ENCODE results near the gene SPON1. TPM values are rescaled to one million over a fixed set of nuclear protein-coding genes. Genes with fewer than 3 reads are reported as not detected.

The SPON1 gene
- not detected in 2 replicates for total RNA-seq (2014; rRNA removed)
- percentile 8 among the genes with signal in this experiment for Bru-seq, nascent RNA
- percentile 8 among the genes with signal in this experiment for BruChase-seq, experiment 1, labeled RNA remaining after a 6-hour chase
- percentile 9 among the genes with signal in this experiment for BruChase-seq, experiment 2, labeled RNA remaining after a 2-hour chase
- long read RNA-seq, partial matches to known transcripts, result 0 of 3 reads
- long read RNA-seq, other reads (novel, unspliced or antisense), result 3 of 3 reads

- no peak within 1 kb of the TSS for H3K4me3 ChIP-seq (ENCODE audit: low read length)
- H3K9me3 ChIP-seq (ENCODE audit: low read length), result no peaks in the 10 kb centered on the region
- no peak within 1 kb of the TSS for H3K27ac ChIP-seq (ENCODE audit: low read length)
- BruUV-seq (replicated peaks), result no TSS peak
- ChIA-PET CTCF (no interaction called here), POLR2A (ENCODE audit: unreplicated experiment) (no interaction called here)
- no peak within 1 kb of the TSS for H2AFZ ChIP-seq (ENCODE audit: low read length)
- H3K79me2 ChIP-seq (ENCODE audit: low read length), result no peaks in the 10 kb centered on the region
- H3K4me1 ChIP-seq (ENCODE audit: insufficient read depth, low read length), result no peaks in the 10 kb centered on the region
- no peak for DNase-seq
- H3K9ac ChIP-seq (ENCODE audit: low read length), result no peak within 1 kb of the TSS
- H3K36me3 ChIP-seq (ENCODE audit: low read depth, low read length), result no peaks in the 10 kb centered on the region
- TF ChIP-seq EZH2 (IDR thresholded peaks at IDR 0.05; ENCODE audit: low read length, unreplicated experiment), result no peak
- H3K27me3 ChIP-seq (ENCODE audit: low read length), result peaks cover 7% of the 10 kb centered on the region; the same call in 1 of the 2 replicates
- no peaks in the 10 kb centered on the region for H3F3A ChIP-seq (ENCODE audit: low read length, unreplicated experiment)
- ATAC-seq, result no peak
- intact Hi-C loops (cut with micrococcal nuclease), result no loop called here
- no peaks in the 10 kb centered on the region for H4K20me1 ChIP-seq (ENCODE audit: low read length)
- H3K9me2 ChIP-seq (replicated peaks; ENCODE audit: low read length), result no peaks in the 10 kb centered on the region
- no peak within 1 kb of the TSS for H3K4me2 ChIP-seq (ENCODE audit: low read length)
These were observed at the start of gene SPON1 for GRCh38 chr11:13962562-13963168. Gene SPON1, plus strand, starts transcription at chr11:13962723. Its CDS starts 182 bp downstream, at chr11:13962905.

DNA sequence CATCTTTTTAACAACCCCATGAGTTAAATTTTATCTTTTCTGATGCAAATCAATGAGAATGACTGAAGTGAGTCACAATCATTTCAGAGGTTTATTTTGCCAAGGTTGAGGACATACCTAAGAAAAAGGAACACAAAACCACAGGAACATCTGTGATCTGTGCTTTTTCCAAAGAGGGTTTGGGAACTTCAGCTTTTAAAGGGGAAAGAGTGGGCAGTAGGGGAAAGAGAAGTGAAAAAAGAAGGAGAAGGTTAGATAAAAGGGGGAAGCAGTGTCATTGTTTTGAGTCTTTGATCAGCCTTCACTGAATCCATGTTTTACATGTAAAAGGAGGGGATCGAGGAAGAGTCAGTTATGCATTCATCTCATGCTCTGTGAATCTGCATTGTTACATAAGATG lies 45.3 kb upstream of the SPON1 start:
- ATAC-seq (no peak), DNase-seq (no peak)
- no peaks in the 10 kb centered on the region for H3K79me2 ChIP-seq (ENCODE audit: low read length)
- H3K4me2 ChIP-seq (ENCODE audit: low read length), result no peak overlapping the region
- no peak overlapping the region for H3K9ac ChIP-seq (ENCODE audit: low read length)
- H3K4me3 ChIP-seq (ENCODE audit: low read length), result no peak overlapping the region
- no peaks in the 10 kb centered on the region for H4K20me1 ChIP-seq (ENCODE audit: low read length)
- no peaks in the 10 kb centered on the region for H3K27me3 ChIP-seq (ENCODE audit: low read length)
- no peaks in the 10 kb centered on the region for H3K9me3 ChIP-seq (ENCODE audit: low read length)
- BruUV-seq (replicated peaks), result no TSS peak
- H3K36me3 ChIP-seq (ENCODE audit: low read depth, low read length), result no peaks in the 10 kb centered on the region
- intact Hi-C loops (cut with micrococcal nuclease), result no loop called here
- no peaks in the 10 kb centered on the region for H3F3A ChIP-seq (ENCODE audit: low read length, unreplicated experiment)
- no peaks in the 10 kb centered on the region for H3K9me2 ChIP-seq (replicated peaks; ENCODE audit: low read length)
- POLR2A ChIA-PET (ENCODE audit: unreplicated experiment), result no interaction called here
- H3K4me1 ChIP-seq (ENCODE audit: insufficient read depth, low read length), result no peaks in the 10 kb centered on the region
- no peak overlapping the region for H3K27ac ChIP-seq (ENCODE audit: low read length)
- H2AFZ ChIP-seq (ENCODE audit: low read length), result no peak overlapping the region
- TF ChIP-seq EZH2 (IDR thresholded peaks at IDR 0.05; ENCODE audit: low read length, unreplicated experiment), result no peak
- TF ChIP-seq CTCF (conservative IDR thresholded peaks at IDR 0.05; ENCODE audit: low read depth, low read length), result no peak
- no peak for TF ChIP-seq EZH2phosphoT487 (IDR thresholded peaks at IDR 0.05; ENCODE audit: borderline replicate concordance, low read length)
- CTCF ChIA-PET, result no interaction called here

- H4K20me1 ChIP-seq (ENCODE audit: low read length), result no peaks in the 10 kb centered on the region
- ChIA-PET CTCF (no interaction called here), POLR2A (ENCODE audit: unreplicated experiment) (no interaction called here)
- H2AFZ ChIP-seq (ENCODE audit: low read length), result no peak overlapping the region
- H3K4me1 ChIP-seq (ENCODE audit: insufficient read depth, low read length), result peaks cover 5% of the 10 kb centered on the region
- no peaks in the 10 kb centered on the region for H3F3A ChIP-seq (ENCODE audit: low read length, unreplicated experiment)
- no peak overlapping the region for H3K27ac ChIP-seq (ENCODE audit: low read length)
- TF ChIP-seq CTCF (conservative IDR thresholded peaks at IDR 0.05; ENCODE audit: low read depth, low read length) (no peak), EZH2phosphoT487 (IDR thresholded peaks at IDR 0.05; ENCODE audit: borderline replicate concordance, low read length) (no peak), EZH2 (IDR thresholded peaks at IDR 0.05; ENCODE audit: low read length, unreplicated experiment) (no peak)
- H3K79me2 ChIP-seq (ENCODE audit: low read length), result no peaks in the 10 kb centered on the region
- no peak for ATAC-seq
- H3K27me3 ChIP-seq (ENCODE audit: low read length), result no peaks in the 10 kb centered on the region
- H3K9me2 ChIP-seq (replicated peaks; ENCODE audit: low read length), result no peaks in the 10 kb centered on the region
- no peaks in the 10 kb centered on the region for H3K36me3 ChIP-seq (ENCODE audit: low read depth, low read length)
- intact Hi-C loops (cut with micrococcal nuclease), result no loop called here
- H3K4me3 ChIP-seq (ENCODE audit: low read length), result no peak overlapping the region
- no peak for DNase-seq
- no peak overlapping the region for H3K9ac ChIP-seq (ENCODE audit: low read length)
- H3K4me2 ChIP-seq (ENCODE audit: low read length), result no peak overlapping the region
- no peaks in the 10 kb centered on the region for H3K9me3 ChIP-seq (ENCODE audit: low read length)
- no TSS peak for BruUV-seq (replicated peaks)
These were observed 44.6 kb upstream of the SPON1 start for GRCh38 chr11:13917904-13918303.
